ENCODE measurements around the gene OGFOD2. TPM values are rescaled to one million over a fixed set of nuclear protein-coding genes. Genes with fewer than 3 reads are reported as not detected.

Gene OGFOD2
- total RNA-seq, 4 donors from 2014 or later: 7.2 to 19.8 (median 13.4) TPM

- DNase-seq (ENCODE audit: low spot score in 2 of 2): no peak
- no peak for TF ChIP-seq EP300 (IDR thresholded peaks at IDR 0.05)
- TF ChIP-seq POLR2A (IDR thresholded peaks at IDR 0.05): no peak
- no peak for TF ChIP-seq CTCF (IDR thresholded peaks at IDR 0.05)
- Histone ChIP-seq H3K9me3 (no peaks in the 10 kb centered on the region), H3K4me3 (no peak overlapping the region), H3K4me1 (peaks cover 0 to 4% (median 0%) of the 10 kb centered on the region in 4 donors), H3K36me3 (peaks cover 0 to 59% (median 0%) of the 10 kb centered on the region in 3 donors), H3K27ac (no peak overlapping the region), H3K27me3 (no peaks in the 10 kb centered on the region)
Observed at GRCh38 chr12:123029550-123029949, 54.5 kb downstream of the OGFOD2 start.

Small RNAs within 50 kb of the gene (small RNA-seq; reads per million reads assigned to genes)
- gene ARL6IP4 (not detected), gene MIR4304 (not detected)

Other genes with a start within 250 kb of the OGFOD2 start
- 1 to 10 TPM in 2 of 4 donors, under 1 TPM in 2; under 0.01 to 1.8 (median 1.1) TPM for gene HCAR1, start 244.4 kb upstream of the OGFOD2 start, total RNA-seq
- 10 to 100 TPM; 12.6 to 25.1 (median 17.3) TPM for gene DENR, start 222.4 kb upstream of the OGFOD2 start, total RNA-seq
- 1 to 10 TPM in 2 of 4 donors, under 1 TPM in 2; 0.78 to 1.5 (median 1.2) TPM for gene CCDC62, start 200.7 kb upstream of the OGFOD2 start, total RNA-seq
- gene HIP1R, start 139.8 kb upstream of the OGFOD2 start, total RNA-seq: 10 to 100 TPM; 10.3 to 22.5 (median 16.9) TPM
- gene VPS37B, start 79.1 kb upstream of the OGFOD2 start, total RNA-seq: 10 to 100 TPM; 24.5 to 28.4 (median 25.8) TPM
- 10 to 100 TPM in 1 of 4 donors, 1 to 10 TPM in 3; 4.2 to 11.4 (median 6.0) TPM for gene ABCB9, start 8.8 kb upstream of the OGFOD2 start, total RNA-seq
- 100 to 1,000 TPM; 197 to 338 (median 251) TPM for gene ARL6IP4, start 5.4 kb downstream of the OGFOD2 start, total RNA-seq
- gene PITPNM2, start 175.8 kb downstream of the OGFOD2 start, total RNA-seq: 1 to 10 TPM; 6.1 to 9.8 (median 9.0) TPM